ENCODE data around the gene EPHB3.
A peak's percentile ranks its signal among the peaks of the same experiment; 100 is the strongest.

EPHB3 gene

GRCh38 chr3:184561061-184561912 is at the start of gene EPHB3:
Gene EPHB3 (plus strand): TSS chr3:184561785. CDS start chr3:184562236, 451 bp downstream.
- DNase-seq, result peak; percentile 99

- DNase-seq, result no peak
Measured at GRCh38 chr3:184512621-184513020, 49.0 kb upstream of the EPHB3 start.

GRCh38 chr3:184513276-184514170 is 48.1 kb upstream of the EPHB3 start:
- DNase-seq, result peak; percentile 93

- no peak for DNase-seq
Measured at GRCh38 chr3:184514171-184514490, 47.5 kb upstream of the EPHB3 start.

DNA sequence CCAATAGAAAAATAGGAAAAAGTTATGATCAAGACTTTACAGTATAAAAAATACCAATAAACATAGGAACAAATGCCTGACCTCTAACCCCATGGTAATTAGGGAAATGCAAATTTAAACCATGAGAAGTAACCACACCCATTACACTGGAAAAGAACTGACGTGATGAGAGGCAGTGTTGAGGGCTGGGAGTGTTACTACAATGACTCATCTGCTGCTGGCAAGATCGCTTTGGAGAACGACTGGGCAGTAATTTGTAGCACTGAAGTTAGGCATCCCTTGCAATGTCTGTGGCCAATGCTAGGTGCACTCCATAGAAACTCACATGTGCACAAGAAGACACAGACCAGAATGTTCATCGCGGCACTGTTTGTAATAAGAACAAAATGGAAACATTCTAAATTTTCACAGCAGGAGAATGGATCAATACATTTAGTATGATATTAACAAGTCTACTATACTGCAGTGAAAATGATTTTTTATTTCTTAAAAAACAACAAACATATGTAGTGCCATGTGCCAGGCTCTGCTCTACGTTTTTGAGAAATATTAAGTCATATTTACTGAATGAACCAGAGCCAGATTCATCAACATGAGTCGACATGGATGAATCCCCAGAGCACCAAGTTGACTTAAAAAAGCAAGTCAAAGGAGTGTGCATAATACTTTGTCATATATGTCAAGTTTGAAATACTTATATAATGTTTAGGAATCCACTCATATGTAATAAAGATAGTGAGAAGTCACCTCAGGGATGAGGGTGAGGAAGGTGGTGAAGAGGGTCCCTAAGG is 37.6 kb upstream of the EPHB3 start:
- no peak for DNase-seq

- DNase-seq, result no peak
Measured at GRCh38 chr3:184524981-184525336, 36.6 kb upstream of the EPHB3 start.

GRCh38 chr3:184525337-184526087 is 36.1 kb upstream of the EPHB3 start:
- peak; percentile 69 for DNase-seq

DNA sequence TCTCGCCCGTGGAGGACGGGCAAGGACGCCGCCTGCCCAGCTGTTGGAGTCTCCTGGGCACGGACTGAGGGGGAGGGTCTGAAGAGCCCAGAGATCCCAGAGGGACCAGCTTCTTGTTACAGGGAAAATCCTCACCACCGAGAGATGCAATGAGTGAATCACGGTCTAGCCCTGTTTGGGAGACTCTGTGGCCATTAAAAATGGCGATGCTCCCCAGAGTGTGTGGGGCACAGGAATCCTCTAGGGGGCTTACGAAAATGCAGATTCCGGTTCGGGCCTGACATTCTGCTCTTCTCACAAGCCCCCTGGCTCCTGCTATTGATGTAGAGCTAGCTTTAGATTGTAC is 35.5 kb upstream of the EPHB3 start:
- DNase-seq, result no peak

DNA sequence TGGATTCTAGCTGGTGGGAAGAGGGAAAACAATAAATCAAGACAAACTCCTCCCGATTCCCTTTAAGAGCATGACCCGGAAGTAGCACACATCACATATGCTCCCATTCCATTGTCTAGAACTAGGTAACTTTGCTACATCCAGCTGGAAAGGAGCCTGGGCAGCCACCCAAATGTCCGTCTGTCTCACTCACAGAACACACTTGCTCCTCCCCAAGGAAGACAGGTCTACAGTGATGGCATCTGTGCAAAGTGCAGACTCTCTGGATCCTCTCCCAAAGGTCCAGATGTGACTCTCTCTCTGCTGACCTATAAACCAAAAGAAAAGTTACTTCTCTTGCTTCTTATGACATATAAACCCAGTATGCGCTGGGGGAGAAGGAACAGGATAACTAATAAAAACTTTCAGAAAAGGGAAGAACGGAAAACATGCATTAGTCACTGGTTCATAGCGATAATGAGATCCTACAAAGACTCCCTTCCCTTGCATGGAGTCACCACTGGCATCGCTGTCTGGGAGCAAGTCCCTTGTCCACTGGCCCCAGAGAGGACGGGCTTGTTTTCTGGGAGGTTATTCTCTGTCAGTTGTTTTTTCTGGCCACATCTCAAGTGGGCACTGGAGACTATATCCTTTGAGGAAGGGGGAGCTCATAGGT is 29.8 kb upstream of the EPHB3 start:
- DNase-seq, result no peak

DNA sequence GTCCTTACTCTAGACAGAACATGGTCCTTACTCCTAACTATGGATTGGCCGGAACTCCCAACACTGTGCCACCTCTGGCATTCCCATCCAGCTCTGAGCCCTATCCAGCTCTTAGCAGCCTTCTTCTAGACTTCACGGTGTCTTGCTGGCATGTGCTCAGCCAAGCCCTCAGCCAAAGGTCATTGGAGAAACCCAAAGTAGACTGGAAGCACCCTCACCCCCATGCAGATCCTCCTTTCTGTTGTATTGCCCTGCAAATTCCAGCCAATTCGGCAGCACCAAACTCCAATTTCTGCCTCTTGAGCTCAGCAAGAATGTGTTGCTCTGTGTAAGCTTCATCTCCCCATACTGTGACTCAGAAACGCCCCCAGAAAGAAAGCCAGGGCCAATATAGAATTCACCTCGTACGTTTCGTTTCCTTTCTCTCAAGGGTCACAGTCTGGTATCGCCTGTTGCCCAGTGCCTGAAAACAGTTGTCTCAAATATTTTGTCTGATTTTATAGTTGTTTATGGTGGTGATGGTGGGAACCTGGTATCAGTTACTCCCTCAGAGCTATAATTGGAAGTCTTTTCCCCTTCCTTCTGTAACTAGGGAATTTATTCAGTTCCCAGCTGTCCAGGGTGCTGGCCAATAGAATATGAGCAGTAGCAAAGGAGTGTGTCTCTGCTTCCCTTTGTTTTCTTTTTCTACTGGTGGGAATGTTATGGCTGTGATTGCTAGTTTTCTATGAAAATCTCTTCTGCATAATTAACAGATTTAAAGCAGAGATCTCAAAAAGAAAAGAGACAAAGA is 28.4 kb upstream of the EPHB3 start:
- DNase-seq, result no peak

- DNase-seq, result no peak
Measured at GRCh38 chr3:184537885-184538665, 23.5 kb upstream of the EPHB3 start.

- DNase-seq, result no peak
Measured at GRCh38 chr3:184538666-184539431, 22.7 kb upstream of the EPHB3 start.

DNA sequence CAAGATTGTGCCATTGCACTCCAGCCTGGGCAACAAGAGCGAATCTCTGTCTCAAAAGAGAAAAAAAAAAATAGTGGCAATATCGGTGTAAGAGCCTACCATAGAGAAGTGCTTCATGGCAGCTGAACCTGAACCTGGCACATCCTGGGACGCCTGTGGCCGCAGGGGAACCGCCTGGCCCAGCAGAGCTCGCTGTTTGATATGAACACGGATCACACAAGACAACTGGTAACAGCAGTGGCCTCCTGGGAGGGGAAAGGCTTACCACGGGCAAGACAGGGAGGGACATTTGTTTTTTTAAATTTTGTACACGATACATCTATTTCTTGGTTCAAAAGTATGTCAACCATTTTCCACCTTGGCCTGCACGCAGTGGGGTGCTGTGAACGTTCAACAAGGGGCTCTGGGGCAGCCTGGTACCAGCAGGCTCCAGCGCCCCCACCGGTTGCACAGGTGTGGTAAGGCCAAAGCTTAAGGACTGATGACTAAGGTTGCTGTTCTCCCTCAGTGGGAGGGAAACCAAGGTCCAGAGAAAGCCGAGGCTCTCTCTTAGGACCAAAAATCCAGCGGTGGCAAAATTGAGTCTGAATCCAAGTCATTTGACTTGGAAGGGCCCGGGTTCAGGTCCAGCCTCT is 21.7 kb upstream of the EPHB3 start:
- no peak for DNase-seq

- no peak for DNase-seq
Measured at GRCh38 chr3:184540777-184541681, 20.6 kb upstream of the EPHB3 start.

DNA sequence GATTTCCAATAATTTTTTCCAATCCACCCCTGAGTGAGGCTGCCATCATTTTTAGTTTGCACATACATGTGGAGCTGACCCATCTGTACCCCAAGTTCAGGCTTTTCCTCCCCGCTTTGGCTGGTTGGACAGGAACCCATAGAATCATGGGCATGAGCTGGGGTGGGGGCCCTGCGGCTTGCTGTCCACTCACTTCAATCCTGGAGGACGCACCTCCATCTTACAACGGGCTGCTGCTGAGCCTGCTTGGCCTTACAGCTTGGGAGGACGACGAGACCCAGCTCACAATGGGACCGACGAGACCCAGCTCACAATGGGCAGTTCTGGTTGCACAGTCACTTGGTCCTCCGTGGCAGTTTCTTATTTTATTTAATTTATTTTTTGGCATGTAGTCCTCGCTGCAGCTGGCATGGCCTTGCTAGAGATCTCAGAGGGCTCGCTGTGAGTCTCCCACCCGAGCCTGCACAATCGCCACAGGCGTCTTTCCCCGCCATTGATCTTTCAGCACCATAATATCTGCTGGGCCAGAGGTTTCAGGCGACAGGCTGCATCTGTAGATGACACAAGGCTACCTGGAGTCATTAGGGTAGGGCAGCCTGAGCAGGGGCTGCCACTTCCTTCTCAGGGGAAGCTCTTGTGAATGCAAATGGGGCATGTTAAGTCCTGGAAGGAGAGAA is 19.6 kb upstream of the EPHB3 start:
- no peak for DNase-seq

- no peak for DNase-seq
Measured at GRCh38 chr3:184542577-184542976, 19.0 kb upstream of the EPHB3 start.

GRCh38 chr3:184543256-184543655 is 18.3 kb upstream of the EPHB3 start:
- DNase-seq, result no peak
